Stimulated activated CD8-positive, alpha-beta memory T cell treated with anti-CD3 and anti-CD28 coated beads, Interleukin-7, amount 100 ng/mL, for 48 hours (primary cell): ENCODE results near the gene CFDP1.
A peak's percentile ranks its signal among the peaks of the same experiment; 100 is the strongest.
"Not testable (repeated sequence)": the region's sequence is repeated elsewhere in the genome, so short reads cannot be mapped to it uniquely, and the experiment has no call there.

Experiments used
- DNase-seq, 2 donors: peaks; one replicate each; pipeline ENCODE4 v3.0.0-alpha.2; 2020; ENCODE audit warnings: low read depth in 1 of 2; ENCODE audit errors: extremely low read depth in 1 of 2

CFDP1 gene

GRCh38 chr16:75301804-75302203 lies 131.5 kb downstream of the CFDP1 start:
- DNase-seq, result no peak

GRCh38 chr16:75298267-75298666 lies 135.0 kb downstream of the CFDP1 start:
- no peak for DNase-seq

GRCh38 chr16:75296606-75297005 lies 136.7 kb downstream of the CFDP1 start:
- no peak for DNase-seq

- DNase-seq, result no peak
Observed at GRCh38 chr16:75294773-75295459, 138.4 kb downstream of the CFDP1 start.

GRCh38 chr16:75293772-75294171 lies 139.5 kb downstream of the CFDP1 start:
- DNase-seq, result no peak

- DNase-seq, result no peak
Observed at GRCh38 chr16:75293173-75293572, 140.1 kb downstream of the CFDP1 start.

GRCh38 chr16:75292691-75293090 lies 140.6 kb downstream of the CFDP1 start:
- no peak for DNase-seq

GRCh38 chr16:75289189-75289588 lies 144.1 kb downstream of the CFDP1 start:
- no peak for DNase-seq

- DNase-seq, result peak; percentile 32 to 65
Observed at GRCh38 chr16:75288596-75289120, 144.6 kb downstream of the CFDP1 start.

- DNase-seq, result no peak
Observed at GRCh38 chr16:75288181-75288580, 145.1 kb downstream of the CFDP1 start.

GRCh38 chr16:75287708-75288107 lies 145.6 kb downstream of the CFDP1 start:
- DNase-seq, result no peak

- DNase-seq, result no peak
Observed at GRCh38 chr16:75286389-75286788, 146.9 kb downstream of the CFDP1 start.

GRCh38 chr16:75282466-75283281 lies 150.6 kb downstream of the CFDP1 start:
- DNase-seq, result no peak

GRCh38 chr16:75281826-75282225 lies 151.5 kb downstream of the CFDP1 start:
- DNase-seq, result no peak

GRCh38 chr16:75281009-75281408 lies 152.3 kb downstream of the CFDP1 start:
- not testable (repeated sequence) for DNase-seq

- no peak for DNase-seq
Observed at GRCh38 chr16:75280331-75280804, 152.9 kb downstream of the CFDP1 start.

GRCh38 chr16:75279305-75279704 lies 154.0 kb downstream of the CFDP1 start:
- DNase-seq, result no peak

- no peak for DNase-seq
Observed at GRCh38 chr16:75273054-75273925, 160.0 kb downstream of the CFDP1 start.

- not testable (repeated sequence) for DNase-seq
Observed at GRCh38 chr16:75272629-75273028, 160.7 kb downstream of the CFDP1 start.

- DNase-seq, result no peak
Observed at GRCh38 chr16:75272097-75272551, 161.2 kb downstream of the CFDP1 start.
